ENCODE results near the gene DHRS7B. TPM values are rescaled to one million over a fixed set of nuclear protein-coding genes. Genes with fewer than 3 reads are reported as not detected.

DHRS7B gene
- total RNA-seq, 1 donor from 2014 or later, result 8.3 TPM

- Mint-ChIP-seq H3K9me3 (ENCODE audit: unreplicated experiment) (no peaks in the 10 kb centered on the region), H3K27ac (ENCODE audit: unreplicated experiment) (no peak overlapping the region), H3K27me3 (ENCODE audit: unreplicated experiment) (peaks cover 6% of the 10 kb centered on the region), H3K4me1 (ENCODE audit: low read depth, unreplicated experiment) (peaks cover 3% of the 10 kb centered on the region), H3K4me3 (ENCODE audit: unreplicated experiment) (no peak overlapping the region), H3K36me3 (ENCODE audit: unreplicated experiment) (no peaks in the 10 kb centered on the region)
- DNase-seq, result no peak
- TF ChIP-seq CTCF (IDR thresholded peaks at IDR 0.05; ENCODE audit: partially characterized antibody, unreplicated experiment), result no peak
Observed at GRCh38 chr17:21166595-21167210, 39.9 kb downstream of the DHRS7B start.

- TF ChIP-seq CTCF (IDR thresholded peaks at IDR 0.05; ENCODE audit: partially characterized antibody, unreplicated experiment), result no peak
- H3K36me3 Mint-ChIP-seq (ENCODE audit: unreplicated experiment), result no peaks in the 10 kb centered on the region
- H3K27ac Mint-ChIP-seq (ENCODE audit: unreplicated experiment), result no peak overlapping the region
- peaks cover 6% of the 10 kb centered on the region for H3K27me3 Mint-ChIP-seq (ENCODE audit: unreplicated experiment)
- H3K4me1 Mint-ChIP-seq (ENCODE audit: low read depth, unreplicated experiment), result peaks cover 3% of the 10 kb centered on the region
- no peak overlapping the region for H3K4me3 Mint-ChIP-seq (ENCODE audit: unreplicated experiment)
- H3K9me3 Mint-ChIP-seq (ENCODE audit: unreplicated experiment), result no peaks in the 10 kb centered on the region
- no peak for DNase-seq
Observed at GRCh38 chr17:21167303-21167702, 40.5 kb downstream of the DHRS7B start.

GRCh38 chr17:21168555-21168865 is 41.7 kb downstream of the DHRS7B start:
- peaks cover 5% of the 10 kb centered on the region for H3K36me3 Mint-ChIP-seq (ENCODE audit: unreplicated experiment)
- no peak for DNase-seq
- TF ChIP-seq CTCF (IDR thresholded peaks at IDR 0.05; ENCODE audit: partially characterized antibody, unreplicated experiment), result no peak
- H3K27me3 Mint-ChIP-seq (ENCODE audit: unreplicated experiment), result peaks cover 6% of the 10 kb centered on the region
- H3K4me3 Mint-ChIP-seq (ENCODE audit: unreplicated experiment), result no peak overlapping the region
- H3K27ac Mint-ChIP-seq (ENCODE audit: unreplicated experiment), result no peak overlapping the region
- peaks cover 3% of the 10 kb centered on the region for H3K4me1 Mint-ChIP-seq (ENCODE audit: low read depth, unreplicated experiment)
- H3K9me3 Mint-ChIP-seq (ENCODE audit: unreplicated experiment), result no peaks in the 10 kb centered on the region

GRCh38 chr17:21169496-21169895 is 42.7 kb downstream of the DHRS7B start:
- no peak overlapping the region for H3K27ac Mint-ChIP-seq (ENCODE audit: unreplicated experiment)
- peaks cover 3% of the 10 kb centered on the region for H3K4me1 Mint-ChIP-seq (ENCODE audit: low read depth, unreplicated experiment)
- DNase-seq, result no peak
- H3K27me3 Mint-ChIP-seq (ENCODE audit: unreplicated experiment), result peaks cover 6% of the 10 kb centered on the region
- no peak overlapping the region for H3K4me3 Mint-ChIP-seq (ENCODE audit: unreplicated experiment)
- TF ChIP-seq CTCF (IDR thresholded peaks at IDR 0.05; ENCODE audit: partially characterized antibody, unreplicated experiment), result no peak
- H3K9me3 Mint-ChIP-seq (ENCODE audit: unreplicated experiment), result peaks cover 2% of the 10 kb centered on the region
- peaks cover 9% of the 10 kb centered on the region for H3K36me3 Mint-ChIP-seq (ENCODE audit: unreplicated experiment)

- Mint-ChIP-seq H3K36me3 (ENCODE audit: unreplicated experiment) (peaks cover 9% of the 10 kb centered on the region), H3K27ac (ENCODE audit: unreplicated experiment) (no peak overlapping the region), H3K27me3 (ENCODE audit: unreplicated experiment) (peaks cover 4% of the 10 kb centered on the region), H3K4me3 (ENCODE audit: unreplicated experiment) (no peak overlapping the region), H3K9me3 (ENCODE audit: unreplicated experiment) (peaks cover 2% of the 10 kb centered on the region), H3K4me1 (ENCODE audit: low read depth, unreplicated experiment) (peaks cover 3% of the 10 kb centered on the region)
- no peak for TF ChIP-seq CTCF (IDR thresholded peaks at IDR 0.05; ENCODE audit: partially characterized antibody, unreplicated experiment)
- DNase-seq, result no peak
Observed at GRCh38 chr17:21170809-21171208, 44.0 kb downstream of the DHRS7B start.

All from glutamatergic neuron (in vitro differentiated cells).